ENCODE results near the gene SLC2A13. TPM values are rescaled to one million over a fixed set of nuclear protein-coding genes. Genes with fewer than 3 reads are reported as not detected.
"Not testable (repeated sequence)": the region's sequence is repeated elsewhere in the genome, so short reads cannot be mapped to it uniquely, and the experiment has no call there.

Gene SLC2A13
- total RNA-seq, 2 donors from 2014 or later = 10.3 to 12.9 TPM

GRCh38 chr12:40033242-40033630, 72.6 kb downstream of the SLC2A13 start:
- Histone ChIP-seq H3K36me3 (ENCODE audit: control insufficient read depth, insufficient read depth, low read length) (no peaks in the 10 kb centered on the region), H3K9ac (ENCODE audit: extremely low read depth, low read length, poor library complexity, severe bottlenecking) (no peak overlapping the region), H3K9me3 (ENCODE audit: control insufficient read depth, low read length) (no peaks in the 10 kb centered on the region), H3K27me3 (ENCODE audit: control insufficient read depth, insufficient read depth, low read length, poor library complexity, severe bottlenecking) (no peaks in the 10 kb centered on the region), H3K4me3 (ENCODE audit: low read length) (no peak overlapping the region), H3K4me1 (ENCODE audit: control insufficient read depth, insufficient read depth, low read length) (peaks cover 20% of the 10 kb centered on the region), H3K27ac (ENCODE audit: low read depth, low read length) (no peak overlapping the region)
- H3K4me1 Mint-ChIP-seq = peaks cover 44% of the 10 kb centered on the region
- no peak for TF ChIP-seq CTCF (conservative IDR thresholded peaks at IDR 0.05)
- H3K36me3 Mint-ChIP-seq (ENCODE audit: low read depth) = peaks cover 2% of the 10 kb centered on the region
- H3K27me3 Mint-ChIP-seq (ENCODE audit: insufficient read depth) = no peaks in the 10 kb centered on the region
- H3K27ac Mint-ChIP-seq = no peak overlapping the region
- DNase-seq = peak; percentile 71
- no peaks in the 10 kb centered on the region for H3K9me3 Mint-ChIP-seq
- H3K4me3 Mint-ChIP-seq = no peak overlapping the region

GRCh38 chr12:40032433-40033241, 73.2 kb downstream of the SLC2A13 start:
- H3K4me1 ChIP-seq (ENCODE audit: control insufficient read depth, insufficient read depth, low read length) = peaks cover 20% of the 10 kb centered on the region
- 67% methylated on average over 5 of the region's 5 CpGs; no CpG with 5 or more reads in 1 of the 2 experiments for WGBS, 2 experiments (ENCODE audit: insufficient coverage in 1 of 2, insufficient read length in 1 of 2)
- peaks cover 44% of the 10 kb centered on the region for H3K4me1 Mint-ChIP-seq
- H3K9me3 Mint-ChIP-seq = no peaks in the 10 kb centered on the region
- no peak overlapping the region for H3K27ac ChIP-seq (ENCODE audit: low read depth, low read length)
- no peaks in the 10 kb centered on the region for H3K9me3 ChIP-seq (ENCODE audit: control insufficient read depth, low read length)
- H3K36me3 Mint-ChIP-seq (ENCODE audit: low read depth) = peaks cover 4% of the 10 kb centered on the region
- no peaks in the 10 kb centered on the region for H3K36me3 ChIP-seq (ENCODE audit: control insufficient read depth, insufficient read depth, low read length)
- no peak overlapping the region for H3K4me3 Mint-ChIP-seq
- H3K9ac ChIP-seq (ENCODE audit: extremely low read depth, low read length, poor library complexity, severe bottlenecking) = no peak overlapping the region
- no peaks in the 10 kb centered on the region for H3K27me3 Mint-ChIP-seq (ENCODE audit: insufficient read depth)
- H3K27me3 ChIP-seq (ENCODE audit: control insufficient read depth, insufficient read depth, low read length, poor library complexity, severe bottlenecking) = no peaks in the 10 kb centered on the region
- no peak for TF ChIP-seq CTCF (conservative IDR thresholded peaks at IDR 0.05)
- peak overlapping the region; percentile 27 for H3K4me3 ChIP-seq (ENCODE audit: low read length)
- peak; percentile 91 for DNase-seq
- H3K27ac Mint-ChIP-seq = peak overlapping the region; percentile 62

- Histone ChIP-seq H3K4me3 (ENCODE audit: low read length) (peak overlapping the region; percentile 27), H3K36me3 (ENCODE audit: control insufficient read depth, insufficient read depth, low read length) (no peaks in the 10 kb centered on the region), H3K9ac (ENCODE audit: extremely low read depth, low read length, poor library complexity, severe bottlenecking) (no peak overlapping the region), H3K27me3 (ENCODE audit: control insufficient read depth, insufficient read depth, low read length, poor library complexity, severe bottlenecking) (no peaks in the 10 kb centered on the region), H3K27ac (ENCODE audit: low read depth, low read length) (no peak overlapping the region), H3K4me1 (ENCODE audit: control insufficient read depth, insufficient read depth, low read length) (peaks cover 20% of the 10 kb centered on the region), H3K9me3 (ENCODE audit: control insufficient read depth, low read length) (no peaks in the 10 kb centered on the region)
- TF ChIP-seq CTCF (conservative IDR thresholded peaks at IDR 0.05) = no peak
- peaks cover 10% of the 10 kb centered on the region for H3K36me3 Mint-ChIP-seq (ENCODE audit: low read depth)
- no peak for DNase-seq
- no peak overlapping the region for H3K4me3 Mint-ChIP-seq
- peaks cover 44% of the 10 kb centered on the region for H3K4me1 Mint-ChIP-seq
- 70 to 91% methylated on average over 2 to 3 of the region's 3 CpGs for WGBS, 2 experiments (ENCODE audit: insufficient coverage in 1 of 2, insufficient read length in 1 of 2)
- peak overlapping the region; percentile 62 for H3K27ac Mint-ChIP-seq
- no peaks in the 10 kb centered on the region for H3K9me3 Mint-ChIP-seq
- no peaks in the 10 kb centered on the region for H3K27me3 Mint-ChIP-seq (ENCODE audit: insufficient read depth)
These were observed 73.9 kb downstream of the SLC2A13 start for GRCh38 chr12:40031965-40032364.

GRCh38 chr12:40030970-40031369, 74.9 kb downstream of the SLC2A13 start:
- H3K4me3 Mint-ChIP-seq; H3K27ac Mint-ChIP-seq; DNase-seq; H3K36me3 Mint-ChIP-seq (ENCODE audit: low read depth); H3K36me3 ChIP-seq (ENCODE audit: control insufficient read depth, insufficient read depth, low read length); H3K4me3 ChIP-seq (ENCODE audit: low read length); H3K9me3 ChIP-seq (ENCODE audit: control insufficient read depth, low read length); H3K27me3 Mint-ChIP-seq (ENCODE audit: insufficient read depth); H3K27ac ChIP-seq (ENCODE audit: low read depth, low read length); H3K9ac ChIP-seq (ENCODE audit: extremely low read depth, low read length, poor library complexity, severe bottlenecking); H3K9me3 Mint-ChIP-seq; H3K27me3 ChIP-seq (ENCODE audit: control insufficient read depth, insufficient read depth, low read length, poor library complexity, severe bottlenecking): not testable (repeated sequence)
- peaks cover 44% of the 10 kb centered on the region for H3K4me1 Mint-ChIP-seq
- peaks cover 20% of the 10 kb centered on the region for H3K4me1 ChIP-seq (ENCODE audit: control insufficient read depth, insufficient read depth, low read length)
- WGBS, 2 experiments (ENCODE audit: insufficient coverage in 1 of 2, insufficient read length in 1 of 2) = 86% methylated on average over 2 of the region's 9 CpGs; no CpG with 5 or more reads in 1 of the 2 experiments
